K562 (cell line): Measurements from ENCODE around the gene MPPED2. TPM values are rescaled to one million over a fixed set of nuclear protein-coding genes. Genes with fewer than 3 reads are reported as not detected.

ENCODE experiments used
- ATAC-seq: fragments of 200-7000 bp; cut with Tn5 transposase; 3 replicates; pipeline ENCODE4 v1.9.1; 2020; ENCODE audit warnings: moderate library complexity
- BruUV-seq: library from RNA; stranded (reverse); fragments of 400-500 nt; replicated peaks from 2 replicates; lab custom pipeline; 2021; lab: Mats Ljungman, UMichigan
- CTCF ChIA-PET: fragments of 300-600 bp; formaldehyde crosslinking; extraction: SDS; loops from one replicate; lab custom pipeline; 2021; ENCODE audit warnings: low intra/inter-chr PET ratio; lab: Yijun Ruan, JAX
- POLR2A ChIA-PET: fragments of 300-600, 350-650 bp; sonication (Branson Sonifier 250); formaldehyde crosslinking; extraction: SDS; loops from one replicate; lab custom pipeline; 2021; ENCODE audit warnings: antibody characterized with exemption, inconsistent platforms; lab: Yijun Ruan, JAX
- DNase-seq, 4 experiments: peaks; one replicate each; pipeline versions ENCODE4 v3.0.0 to v3.0.0-alpha.2; 2011 to 2018; ENCODE audit warnings: low spot score in 3 of 4, mixed read lengths in 3 of 4; ENCODE audit errors: extremely low read depth in 1 of 4
- FAIRE-seq: peaks from 2 replicates; lab custom pipeline; 2011; peaks lifted over from hg19 to GRCh38; lab: Jason Lieb, UNC
- H2AFZ ChIP-seq: 2 replicates; pipeline ENCODE4 v1.6.0; 2011; ENCODE audit warnings: low read depth, low read length, control low read depth, inconsistent platforms
- H3K27ac ChIP-seq: fragments of 200-600 bp; 3 replicates; pipeline ENCODE4 v1.8.0; 2011; ENCODE audit warnings: low read depth, mild to moderate bottlenecking, control low read depth, inconsistent platforms, low read length, moderate library complexity, mixed read lengths; ENCODE audit errors: extremely low read depth
- H3K27me3 ChIP-seq, 2 experiments: fragments of 300-600 bp in 1 of 2; 2 replicates in 1 of 2; 3 replicates in 1 of 2; pipeline versions ENCODE4 v1.6.0 to v1.8.0; 2011; ENCODE audit warnings: inconsistent platforms in 2 of 2, low read length in 2 of 2, mild to moderate bottlenecking in 1 of 2, mixed read lengths in 1 of 2, moderate library complexity in 1 of 2; ENCODE audit not compliant: control insufficient read depth in 2 of 2, insufficient read depth in 2 of 2
- H3K36me3 ChIP-seq: fragments of 300-600 bp; 3 replicates; pipeline ENCODE4 v1.8.0; 2011; ENCODE audit warnings: mild to moderate bottlenecking, low read length, inconsistent platforms; ENCODE audit not compliant: control insufficient read depth, insufficient read depth
- H3K4me1 ChIP-seq, 2 experiments: fragments of 200-600 bp in 1 of 2; replicated peaks in 1 of 2; 2 replicates in 1 of 2; 3 replicates in 1 of 2; pipeline versions ENCODE4 v1.5.1 to v1.8.0; 2011; ENCODE audit warnings: inconsistent platforms in 2 of 2, low read length in 2 of 2, mild to moderate bottlenecking in 1 of 2, mixed read lengths in 1 of 2, moderate library complexity in 1 of 2; ENCODE audit not compliant: control insufficient read depth in 2 of 2, insufficient read depth in 2 of 2
- H3K4me2 ChIP-seq: 2 replicates; pipeline ENCODE4 v1.6.1; 2011; ENCODE audit warnings: low read length, control low read depth, inconsistent platforms, mixed read lengths; ENCODE audit not compliant: insufficient read depth
- H3K4me3 ChIP-seq: fragments of 200-600 bp; sonication (generic), shearing (Covaris generic); 2 replicates; pipeline ENCODE4 v1.5.1; 2016; ENCODE audit warnings: control low read depth, inconsistent platforms
- H3K79me2 ChIP-seq: fragments of 200-600 bp; 3 replicates; pipeline ENCODE4 v1.8.0; 2011; ENCODE audit warnings: low read length, inconsistent platforms; ENCODE audit not compliant: control insufficient read depth, insufficient read depth
- H3K9ac ChIP-seq, 2 experiments: 2 replicates each; pipeline versions ENCODE4 v1.6.0 to v1.6.1; 2011; ENCODE audit warnings: low read depth in 2 of 2, low read length in 2 of 2, control low read depth in 1 of 2, inconsistent platforms in 1 of 2, mild to moderate bottlenecking in 1 of 2, mixed read lengths in 1 of 2; ENCODE audit not compliant: insufficient read depth in 1 of 2
- H3K9me1 ChIP-seq: one replicate; pipeline ENCODE4 v1.6.0; 2011; ENCODE audit warnings: inconsistent platforms, mild to moderate bottlenecking, low read length, moderate library complexity; ENCODE audit not compliant: control insufficient read depth, insufficient read depth
- H3K9me3 ChIP-seq: replicated peaks from 2 replicates; pipeline ENCODE4 v1.5.1; 2011; ENCODE audit warnings: low read depth, low read length, inconsistent platforms; ENCODE audit not compliant: control insufficient read depth, insufficient read depth
- H4K20me1 ChIP-seq: replicated peaks from 2 replicates; pipeline ENCODE4 v1.6.1; 2011; ENCODE audit warnings: low read length, inconsistent platforms, mixed read lengths; ENCODE audit not compliant: control insufficient read depth, insufficient read depth
- CBX2 ChIP-seq: fragments of 200-600 bp; sonication (generic); IDR thresholded peaks from one replicate; pipeline ENCODE4 v1.6.1; 2012; ENCODE audit warnings: mild to moderate bottlenecking, low read length, inconsistent platforms; ENCODE audit not compliant: insufficient read depth, poor library complexity, severe bottlenecking
- HDAC1 ChIP-seq, 2 experiments: fragments of 450-650 bp; IDR thresholded peaks; 2 replicates each; pipeline ENCODE4 v1.6.1; 2016 to 2017; ENCODE audit warnings: inconsistent platforms in 1 of 2, mild to moderate bottlenecking in 1 of 2, moderate library complexity in 1 of 2
- ILF3 ChIP-seq: fragments of 450-650 bp; IDR thresholded peaks from 2 replicates; pipeline ENCODE4 v1.6.1; 2018; ENCODE audit warnings: antibody characterized with exemption, mild to moderate bottlenecking, moderate library complexity, borderline replicate concordance
- PTBP1 ChIP-seq: fragments of 200-400 bp; formaldehyde crosslinking; IDR thresholded peaks from 2 replicates; pipeline ENCODE4 v1.6.1; 2017; ENCODE audit warnings: low read depth, low read length
- RERE ChIP-seq: sonication (generic); formaldehyde crosslinking; IDR thresholded peaks from 2 replicates; pipeline ENCODE4 v1.8.0; 2023; ENCODE audit warnings: missing genetic modification reagents, mild to moderate bottlenecking, borderline replicate concordance
- WGBS: fragments of 100-300 bp; shearing (Covaris generic); methylation state at CpG from one replicate; pipeline ENCODE4 v1.1.6; 2016; ENCODE audit warnings: low coverage, mixed read lengths; ENCODE audit not compliant: insufficient coverage; ENCODE audit errors: missing lambda C conversion rate; 5-methylcytosine and 5-hydroxymethylcytosine counted together
- in situ Hi-C: fragments of 300-500 bp; cut with MboI; formaldehyde crosslinking; loops from 4 replicates; pipeline ENCODE4 v1.15.0; 2018; ENCODE audit warnings: inconsistent platforms, mixed read lengths
- intact Hi-C: fragments of 100-400 bp; cut with micrococcal nuclease; formaldehyde crosslinking; loops from 2 replicates; pipeline ENCODE4 v1.14.2; 2022
- polyA plus RNA-seq, 8 experiments: library from polyadenylated mRNA; depleted of rRNA in 4 of 8; stranded (reverse) in 5 of 8; unstranded in 3 of 8; fragments of >200 nt; fragmentation: Nextera tagmentation in 2 of 8; fragmentation: Illumina TruSeq in 1 of 8; extraction: Ambion mirVana in 2 of 8; extraction: Trizol in 1 of 8; gene quantifications; 2 replicates each; pipeline versions ENCODE4 v1.2.1 to v1.2.3, GENCODE V29; 2011 to 2014; ENCODE audit warnings: inconsistent platforms in 1 of 8, missing spikeins in 1 of 8
- total RNA-seq, 7 experiments: library from RNA; depleted of rRNA in 6 of 7; stranded (reverse); fragments of >200 nt in 6 of 7; fragmentation: Illumina TruSeq in 2 of 7; extraction: Trizol in 2 of 7; gene quantifications; 2 replicates each; pipeline versions ENCODE4 v1.2.1 to v1.2.3, GENCODE V29; 2011 to 2021; ENCODE audit warnings: low replicate concordance in 1 of 7

Gene MPPED2
- total and polyA plus RNA-seq, 9 of the 15 experiments (the other 6 are each of a cell fraction or from before 2014, with no cell fraction given): not detected

DNA sequence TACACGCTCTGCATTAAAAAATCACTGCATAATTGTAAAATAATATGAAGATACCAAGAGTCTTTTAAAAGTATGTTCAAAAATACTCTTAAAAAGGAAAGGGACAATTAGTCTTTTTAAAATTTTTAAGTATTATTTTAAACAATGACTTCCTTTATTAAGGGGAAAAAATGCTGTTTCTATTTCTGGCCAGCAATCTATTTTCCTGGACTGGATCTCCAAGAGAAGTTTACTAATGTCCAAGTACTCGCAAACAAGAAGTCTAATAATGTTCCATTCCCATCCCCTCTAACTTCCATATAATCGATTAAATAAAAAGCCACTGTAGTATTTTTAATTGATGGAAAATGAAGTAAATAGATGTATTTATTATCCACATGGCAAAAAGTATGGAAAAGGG is 123.7 kb downstream of the MPPED2 start:
- no peak for TF ChIP-seq RERE (CRISPR knock-in tag)
- TF ChIP-seq ILF3: no peak
- no peak for TF ChIP-seq HDAC1 (IDR thresholded peaks at IDR 0.05)
- no peak for TF ChIP-seq PTBP1
- no peak for TF ChIP-seq CBX2
- ChIA-PET POLR2A (no interaction called here), CTCF (no interaction called here)
- WGBS: 0% methylated on average over 3 of the region's 3 CpGs
- no peaks in the 10 kb centered on the region for H3K4me1 ChIP-seq
- H3K27me3 ChIP-seq: no peaks in the 10 kb centered on the region
- in situ Hi-C loops: no loop called here
- H3K9me3 ChIP-seq: no peaks in the 10 kb centered on the region
- BruUV-seq: no TSS peak
- intact Hi-C loops: no loop called here
- no peak overlapping the region for H3K4me3 ChIP-seq
- H3K4me2 ChIP-seq: no peak overlapping the region
- H3K36me3 ChIP-seq: no peaks in the 10 kb centered on the region
- no peaks in the 10 kb centered on the region for H4K20me1 ChIP-seq
- no peak overlapping the region for H3K27ac ChIP-seq
- H2AFZ ChIP-seq: no peak overlapping the region
- no peaks in the 10 kb centered on the region for H3K9me1 ChIP-seq
- no peak overlapping the region for H3K9ac ChIP-seq
- H3K79me2 ChIP-seq: no peaks in the 10 kb centered on the region
- DNase-seq (no peak), FAIRE-seq (no peak), ATAC-seq (no peak)
